GM21423 (cell line): ENCODE results near the gene EFNB2.
A peak's percentile ranks its signal among the peaks of the same experiment; 100 is the strongest.

Experiments used
- ATAC-seq: cut with Tn5 transposase; IDR thresholded peaks from one replicate; pipeline ENCODE4 v1.9.1; 2021; ENCODE audit warnings: mild to moderate bottlenecking, moderate library complexity; ENCODE audit not compliant: unreplicated experiment

EFNB2 gene

DNA sequence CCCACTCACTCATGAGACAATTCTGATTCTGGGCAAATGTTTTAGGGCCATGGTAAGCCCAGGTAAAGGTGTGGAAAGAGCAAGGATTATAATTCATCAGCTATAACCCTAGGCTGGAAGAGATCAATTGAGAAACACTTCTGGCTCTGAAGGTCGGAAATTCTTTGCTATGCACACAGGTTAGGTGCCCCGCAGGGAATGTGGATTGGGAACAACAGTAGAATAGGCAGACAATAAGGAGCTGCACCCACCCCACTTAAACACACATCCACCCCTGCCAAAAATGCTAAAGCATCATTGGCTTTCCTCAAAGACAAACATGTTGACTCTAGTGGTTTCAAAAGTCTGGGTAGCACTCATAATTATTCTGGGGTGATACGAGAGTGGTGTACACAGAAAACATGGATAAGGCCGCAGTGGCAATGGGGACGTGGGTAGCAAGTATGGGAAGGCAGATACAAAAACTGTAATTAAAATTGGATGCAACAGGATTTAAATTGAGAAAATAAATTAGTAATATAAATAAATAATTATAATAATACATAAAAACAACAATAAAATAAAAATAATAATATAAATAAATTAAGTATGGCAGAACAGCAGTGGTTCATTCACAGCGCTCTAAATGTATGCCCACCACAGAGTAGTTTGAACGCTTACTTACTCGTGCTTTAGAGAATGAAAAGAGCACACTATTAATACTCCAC is 8.6 kb downstream of the EFNB2 start:
- no peak for ATAC-seq

DNA sequence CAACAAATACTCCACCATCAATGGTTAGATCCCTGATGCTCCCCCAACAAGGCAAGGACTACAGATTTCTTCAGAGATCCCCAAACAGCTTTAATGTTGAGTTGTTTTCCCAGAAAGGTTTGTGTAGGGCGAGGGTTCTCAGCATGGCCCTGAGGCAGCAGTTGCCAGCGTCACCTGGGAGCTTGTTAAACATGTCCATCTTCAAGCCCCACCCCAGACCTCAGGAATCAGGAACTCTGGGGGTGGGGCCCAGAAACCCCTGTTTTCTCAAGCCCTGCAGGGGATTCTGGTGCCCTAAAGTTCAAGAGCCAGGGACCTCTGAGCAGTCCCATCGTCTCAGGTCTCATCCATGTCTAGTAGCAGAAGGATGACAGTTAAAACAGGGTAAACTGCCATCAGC is 9.6 kb downstream of the EFNB2 start:
- ATAC-seq, result no peak

DNA sequence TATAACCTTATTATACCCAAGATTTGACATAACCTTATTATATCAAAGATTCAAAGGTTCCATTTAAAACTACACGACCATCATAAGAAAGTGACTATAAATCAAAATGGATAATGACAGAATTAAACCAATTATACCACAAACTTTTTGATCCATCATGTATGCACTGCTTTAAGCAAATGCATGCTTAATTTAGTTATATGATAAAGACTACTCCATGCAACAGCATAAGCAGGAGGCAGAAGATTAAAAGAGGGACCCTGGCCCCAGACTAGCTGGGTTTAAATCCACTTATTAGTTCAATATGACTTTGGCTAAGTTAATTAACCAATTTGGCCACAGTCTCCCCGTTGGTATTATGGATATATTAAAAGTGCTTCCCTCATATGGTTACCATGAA is 11.4 kb downstream of the EFNB2 start:
- no peak for ATAC-seq

DNA sequence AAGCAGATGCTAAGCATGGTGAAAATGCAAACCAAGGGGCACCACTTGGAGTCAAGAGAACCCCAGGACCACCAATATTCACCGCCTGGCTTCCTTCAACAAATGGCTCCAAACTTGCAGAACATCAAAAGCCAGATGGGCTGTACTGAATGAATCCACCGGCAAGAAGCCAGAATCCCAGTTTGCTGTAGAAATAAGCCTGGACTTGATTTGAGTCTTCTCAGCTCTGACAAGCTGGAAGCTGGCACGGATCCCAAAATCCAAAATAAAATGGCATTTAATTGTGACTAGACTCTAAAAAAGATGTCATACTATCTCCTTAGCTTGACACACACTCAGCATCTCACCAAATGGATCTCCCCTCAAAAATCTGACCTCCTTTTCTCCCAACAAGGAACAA is 11.9 kb downstream of the EFNB2 start:
- ATAC-seq, result no peak

DNA sequence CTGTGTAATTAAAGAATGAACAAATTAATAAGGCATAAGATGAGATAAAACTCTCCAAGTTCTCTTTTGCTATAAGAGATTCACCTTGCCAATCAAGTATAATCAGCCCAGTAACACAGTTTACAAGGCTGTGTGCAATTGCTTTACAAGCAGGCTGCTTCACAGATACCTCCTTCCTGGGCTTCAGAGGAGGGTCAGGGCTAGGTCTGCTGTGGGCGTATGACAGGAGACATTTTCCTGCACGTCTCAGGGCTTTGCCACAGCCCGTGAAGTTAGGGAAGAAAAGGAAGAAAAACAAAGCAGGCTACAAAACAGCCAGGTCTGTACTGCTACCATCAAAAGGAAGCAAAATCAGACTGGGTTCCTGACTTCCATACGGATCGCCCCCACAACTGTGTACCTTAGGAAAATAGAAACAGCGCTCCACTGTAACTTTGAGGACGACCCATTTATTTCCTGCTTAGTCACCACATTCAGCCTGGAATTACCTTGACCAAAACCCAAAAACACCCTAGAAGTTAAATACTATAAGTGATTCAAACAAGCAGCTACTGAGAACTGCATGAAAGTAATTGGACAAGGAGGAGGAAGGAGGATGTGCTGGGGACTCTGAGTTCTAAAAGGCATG is 12.4 kb downstream of the EFNB2 start:
- ATAC-seq, result no peak

DNA sequence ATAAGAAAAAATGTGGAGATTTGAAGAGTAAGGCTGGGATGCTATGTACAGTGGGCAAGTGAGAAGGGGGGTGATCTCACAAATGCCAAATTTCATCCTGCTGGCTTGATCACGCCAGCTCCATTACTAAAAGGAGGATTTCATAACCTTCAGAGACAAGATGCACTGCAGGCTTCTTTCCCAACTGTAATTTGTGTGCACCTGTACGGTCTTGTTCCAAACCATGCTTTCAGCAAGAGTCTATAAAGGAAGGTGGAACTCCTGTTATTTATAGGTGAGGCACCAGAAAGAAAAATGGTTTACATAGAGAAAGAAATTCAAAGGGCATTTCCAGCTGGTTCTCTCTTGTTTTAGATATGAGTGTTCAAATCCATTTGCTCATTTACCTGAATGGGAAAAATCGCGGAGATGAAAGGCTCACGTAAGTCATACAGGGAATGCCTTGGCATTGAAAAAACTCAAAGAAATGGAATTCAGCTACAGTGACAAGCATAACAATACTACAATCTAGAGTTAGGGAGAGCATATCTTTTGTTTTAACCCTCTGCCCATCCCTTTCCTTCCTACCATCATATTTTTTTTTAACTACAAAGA is 13.3 kb downstream of the EFNB2 start:
- no peak for ATAC-seq

DNA sequence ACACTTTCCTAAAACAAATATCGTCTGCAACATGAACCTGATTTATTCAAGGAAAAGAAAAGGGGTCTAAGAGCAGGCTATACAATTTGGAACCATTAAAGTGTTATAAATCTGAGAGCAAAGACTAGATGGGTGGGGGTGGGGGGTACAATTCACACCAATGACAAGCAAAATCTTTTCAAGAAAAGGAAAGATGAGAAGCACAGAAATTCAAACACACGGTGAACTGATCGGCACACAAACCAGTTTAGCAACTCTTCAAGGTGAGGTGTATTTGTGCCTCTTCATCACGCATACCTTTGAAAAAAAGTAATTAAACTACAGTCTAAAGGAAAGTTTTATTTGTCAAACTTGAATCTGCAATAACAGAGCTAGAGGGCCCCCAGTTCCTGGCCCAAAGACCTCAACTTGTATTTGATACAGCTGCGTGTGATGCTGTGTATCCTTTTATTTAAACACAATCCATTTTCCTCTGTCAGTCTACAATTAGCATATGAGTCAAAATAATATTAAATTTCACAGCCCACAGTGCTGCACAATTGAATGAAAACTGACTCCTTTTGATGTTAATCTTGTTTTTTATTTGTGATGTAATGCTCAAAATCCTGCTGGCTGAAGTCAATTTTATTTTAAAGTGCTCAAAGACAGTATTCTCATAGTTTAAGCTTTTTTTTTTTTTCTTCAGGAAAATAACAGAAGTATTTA is 14.2 kb downstream of the EFNB2 start:
- no peak for ATAC-seq

DNA sequence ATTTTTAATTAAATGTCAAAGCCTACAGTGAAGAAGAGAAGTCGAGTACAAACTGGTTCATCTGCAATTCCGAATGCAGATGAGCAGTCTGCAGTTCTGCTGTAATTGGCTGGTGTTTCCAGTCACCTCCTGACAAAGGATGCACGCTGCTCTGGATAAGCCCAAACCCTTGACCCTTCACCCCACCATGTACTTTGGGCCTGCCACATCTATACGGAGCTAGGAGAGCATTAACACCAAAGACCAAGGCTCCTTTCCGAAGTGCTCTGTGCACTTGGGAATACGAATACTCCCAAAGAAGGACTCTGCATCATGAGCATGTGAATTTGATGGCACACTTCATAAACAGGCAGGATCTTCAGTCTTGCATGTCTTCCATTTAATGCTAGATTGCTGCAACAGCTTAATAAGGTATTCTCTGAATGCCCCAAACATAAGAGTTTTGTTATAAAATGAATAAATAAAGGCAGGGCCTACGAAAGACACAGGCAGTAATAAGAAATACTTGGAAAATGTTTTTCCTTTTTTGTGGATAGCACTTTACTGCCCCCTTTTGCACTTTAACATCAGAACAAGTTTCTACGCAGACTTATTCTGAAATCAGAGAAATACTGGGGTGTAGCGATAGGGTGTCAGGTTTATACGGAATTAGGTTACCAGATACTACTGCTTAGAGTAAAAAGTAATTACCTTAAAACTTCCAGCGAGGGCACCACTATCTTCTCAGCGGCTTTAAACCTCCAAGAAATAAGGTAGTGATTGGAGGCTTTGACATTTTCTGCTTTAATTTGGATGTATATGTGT is 15.0 kb downstream of the EFNB2 start:
- ATAC-seq, result no peak

DNA sequence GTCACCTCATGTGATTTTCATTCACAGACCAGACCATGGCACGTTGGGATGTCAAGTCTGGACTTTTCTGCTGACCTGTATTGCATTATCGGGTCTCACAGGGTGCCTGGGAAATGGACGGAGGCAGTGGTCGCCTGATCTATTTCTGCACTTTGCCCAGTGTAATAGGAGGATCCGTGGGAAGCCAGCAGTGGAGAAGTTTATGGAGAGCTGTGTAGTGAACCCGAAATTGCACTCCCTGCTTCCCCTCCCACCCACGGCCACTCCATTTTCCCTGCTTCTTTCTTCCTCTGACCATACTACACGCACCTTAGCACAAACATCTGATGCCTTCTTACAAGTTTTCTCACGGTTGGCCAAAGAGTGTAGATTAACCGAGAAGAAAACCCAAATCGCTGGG is 16.9 kb downstream of the EFNB2 start:
- ATAC-seq, result no peak

DNA sequence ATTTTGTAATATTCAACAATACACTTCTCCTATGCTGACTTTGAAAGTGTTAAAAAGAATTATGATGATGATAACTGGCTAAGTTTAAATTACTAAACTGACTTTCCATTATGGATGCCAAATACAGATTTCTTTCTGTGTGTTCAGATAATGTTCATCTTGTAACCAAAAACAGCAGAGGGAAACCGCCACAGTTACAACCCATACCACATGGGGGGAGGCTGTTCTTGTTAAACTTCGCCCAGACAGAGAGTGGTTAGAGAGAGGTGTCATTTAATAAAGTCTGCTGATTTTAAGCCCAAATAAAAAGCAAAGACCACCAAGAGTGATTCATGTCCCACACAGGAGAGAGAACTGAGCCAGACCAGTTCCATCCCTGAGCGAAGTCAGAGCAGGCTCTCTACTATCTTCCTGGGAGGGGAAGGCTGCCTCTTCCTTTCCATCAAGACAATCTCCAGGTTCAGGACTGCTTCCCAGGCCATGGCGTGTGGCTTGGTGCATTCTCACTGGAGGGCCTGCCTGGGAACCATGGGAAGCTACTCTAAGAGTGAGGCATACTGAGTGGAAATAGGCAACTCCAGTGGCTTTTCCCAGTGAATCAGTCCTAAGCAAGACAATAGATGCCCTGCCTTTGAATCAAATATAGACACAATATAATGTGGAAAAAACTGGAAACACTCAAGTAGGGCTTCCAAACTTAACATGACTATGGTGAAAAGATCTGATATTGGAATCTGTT is 18.2 kb downstream of the EFNB2 start:
- ATAC-seq, result no peak

DNA sequence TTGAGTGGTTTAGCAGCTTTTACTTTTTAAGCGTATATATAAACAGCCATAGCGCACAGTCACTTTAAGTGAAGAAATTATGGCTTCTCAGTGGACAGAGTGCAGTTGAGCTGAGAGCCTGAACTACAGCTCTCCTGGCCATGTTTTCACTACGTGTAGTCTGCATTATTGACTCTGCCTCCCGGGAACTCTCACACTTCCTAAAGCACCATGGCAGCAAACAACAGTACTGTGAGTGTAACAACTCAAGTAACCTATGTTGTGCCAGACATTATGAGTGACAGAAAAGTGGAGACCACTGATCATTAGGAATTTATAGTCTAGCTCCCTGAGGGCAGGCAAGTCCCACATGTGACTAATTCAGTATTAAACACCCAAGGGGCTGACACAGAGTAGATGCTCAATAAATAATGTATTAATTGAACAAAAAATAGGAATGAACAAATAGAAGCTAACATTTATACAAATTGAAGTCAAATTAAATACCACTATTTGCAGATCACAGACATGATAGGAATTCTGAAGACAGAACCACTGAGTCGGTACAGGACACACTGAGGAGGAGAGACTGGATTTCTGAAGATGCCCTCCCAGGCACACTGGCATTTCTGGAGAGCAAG is 19.7 kb downstream of the EFNB2 start:
- no peak for ATAC-seq

DNA sequence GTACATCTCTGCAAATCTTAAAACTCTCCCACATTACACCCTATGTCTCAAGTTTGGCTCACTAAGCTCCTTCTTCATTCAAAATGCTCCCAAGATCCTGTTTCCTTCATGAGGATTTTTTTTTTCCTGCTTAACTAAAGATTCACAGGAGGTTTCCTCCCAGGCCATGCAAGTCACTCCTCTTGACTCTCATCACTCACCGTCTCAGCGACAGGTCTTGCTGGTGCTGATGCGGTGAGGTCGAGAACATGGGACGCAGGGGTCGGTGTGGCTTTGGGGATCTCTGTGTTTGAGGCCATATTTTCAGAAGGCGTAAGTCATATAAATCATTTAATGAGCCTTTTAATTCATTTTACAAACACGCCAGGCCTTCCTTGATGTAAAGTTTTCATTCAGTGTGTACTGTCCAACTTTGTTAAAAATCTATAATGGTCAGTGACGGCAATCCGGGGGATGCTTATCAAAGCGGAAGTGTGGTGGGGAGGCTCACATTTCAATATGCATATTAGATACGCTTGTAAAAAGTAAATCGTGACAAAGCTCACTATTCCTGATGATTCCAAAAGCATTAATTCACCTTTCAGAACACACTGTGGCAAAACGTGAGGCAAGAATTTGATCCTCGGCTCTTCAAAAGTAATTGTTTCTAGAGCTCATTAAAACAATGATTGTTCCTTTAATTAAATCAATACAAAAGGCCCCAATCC is 20.4 kb downstream of the EFNB2 start:
- no peak for ATAC-seq

DNA sequence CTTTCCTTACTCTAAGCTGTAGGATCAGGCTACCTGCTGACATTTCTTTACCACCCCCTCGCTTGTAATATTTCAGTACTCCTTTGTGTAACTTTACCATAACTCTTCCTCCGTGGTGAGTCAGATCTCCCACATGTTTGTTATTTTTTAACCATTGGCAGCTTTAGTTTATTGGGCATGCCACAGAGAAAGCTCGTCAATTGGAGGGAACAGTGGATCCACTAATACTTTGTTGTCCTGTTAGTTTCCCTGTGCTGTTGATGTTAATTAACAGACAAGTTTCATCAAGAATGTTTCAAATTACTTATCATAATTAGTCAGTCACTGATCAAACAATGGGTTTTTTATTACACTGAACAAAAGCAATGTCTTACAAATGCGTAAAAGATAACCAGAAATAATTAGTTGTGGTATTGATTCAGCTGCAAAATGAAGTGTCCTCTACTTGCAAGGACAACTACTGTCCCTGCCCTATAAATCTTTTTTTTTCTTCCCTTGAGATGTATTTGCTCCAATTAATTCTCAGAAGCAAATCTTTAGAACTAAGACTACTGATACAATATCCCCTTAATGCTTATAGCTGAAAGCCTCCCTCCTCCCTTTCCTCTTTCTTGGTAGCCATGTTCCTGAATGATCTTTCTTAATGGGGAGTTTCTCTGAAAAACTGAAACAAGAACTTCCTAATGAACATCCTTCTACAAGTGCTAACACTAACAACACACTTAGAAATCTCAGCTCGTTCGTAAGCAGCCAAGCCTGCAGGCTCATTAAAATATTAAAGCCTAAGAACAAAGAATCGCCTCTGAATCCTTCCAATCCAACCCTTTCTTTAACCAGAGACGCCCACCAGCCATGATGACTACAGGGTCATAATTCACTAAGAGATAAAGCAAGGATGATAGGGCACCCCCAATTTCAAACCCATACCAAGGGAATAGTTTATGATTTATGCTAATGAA is 22.2 kb downstream of the EFNB2 start:
- no peak for ATAC-seq

DNA sequence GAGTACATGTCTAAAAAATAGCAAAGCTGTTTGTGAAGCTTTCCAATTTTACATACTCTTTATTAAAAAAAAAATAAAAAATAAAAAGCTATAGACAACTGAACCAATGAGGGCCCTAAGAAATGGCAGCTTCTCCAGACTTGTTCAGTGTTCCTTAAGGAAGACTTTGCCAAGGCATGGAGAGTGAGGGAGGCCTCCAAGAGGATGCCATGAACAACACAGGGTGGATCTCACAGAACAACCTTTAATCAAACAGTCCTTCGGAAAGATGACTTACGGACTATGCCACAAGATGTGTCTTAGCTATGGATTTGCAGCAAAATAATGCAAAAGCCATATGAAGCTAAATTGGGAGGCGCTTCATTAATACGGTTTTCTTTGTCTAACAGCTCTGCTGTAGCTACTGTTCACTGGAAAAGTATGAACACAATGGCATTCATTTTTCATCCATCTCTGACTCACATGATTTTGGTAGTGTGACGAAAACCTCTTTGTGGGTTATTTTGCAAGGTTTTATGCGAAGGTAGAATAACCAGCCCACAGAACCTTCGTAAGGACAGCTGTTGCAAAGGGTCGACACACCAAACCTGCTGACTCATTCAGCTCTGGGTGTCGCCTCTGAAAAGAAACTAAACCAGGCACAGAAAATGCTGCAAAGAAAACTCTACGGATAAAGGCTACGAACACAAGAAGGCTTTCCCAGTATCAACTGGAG is 27.7 kb downstream of the EFNB2 start:
- peak; percentile 86 for ATAC-seq

DNA sequence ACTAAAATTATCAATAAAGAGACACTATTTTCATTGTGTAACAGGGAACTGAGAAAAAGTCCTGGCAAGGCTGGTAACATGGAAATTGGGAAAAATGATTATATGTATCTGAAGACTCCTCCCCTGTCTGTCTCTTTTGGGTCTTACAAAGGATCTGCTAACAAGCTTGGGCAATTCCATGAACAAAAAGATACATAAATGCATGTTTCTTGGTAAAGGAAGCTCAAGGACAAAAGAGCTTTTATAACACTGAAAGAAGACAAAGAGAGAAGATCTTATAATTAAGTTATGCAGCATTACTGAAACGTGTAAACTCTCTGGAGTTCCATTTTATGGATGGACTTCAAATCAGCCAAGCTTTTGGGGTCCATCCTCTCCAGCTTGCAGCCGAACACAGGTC is 29.2 kb downstream of the EFNB2 start:
- no peak for ATAC-seq

DNA sequence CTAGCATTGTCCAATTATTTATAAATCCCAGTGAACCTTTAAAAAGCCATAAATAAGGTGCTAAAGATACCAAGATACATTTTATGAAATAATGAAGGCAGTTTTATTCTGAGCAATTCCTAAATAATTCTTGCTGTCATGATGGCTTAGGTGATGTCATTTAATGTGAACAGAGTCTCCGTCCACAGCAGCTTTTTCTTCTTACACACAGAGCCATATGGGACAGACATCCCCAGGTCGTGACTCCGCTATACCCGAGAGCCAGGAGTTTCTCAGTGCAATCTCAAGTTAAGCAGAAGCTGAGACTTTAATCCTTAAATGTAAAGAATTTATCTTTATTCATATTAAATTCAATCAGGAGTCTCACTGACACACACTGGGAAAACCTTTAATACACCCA is 29.7 kb downstream of the EFNB2 start:
- ATAC-seq, result no peak

DNA sequence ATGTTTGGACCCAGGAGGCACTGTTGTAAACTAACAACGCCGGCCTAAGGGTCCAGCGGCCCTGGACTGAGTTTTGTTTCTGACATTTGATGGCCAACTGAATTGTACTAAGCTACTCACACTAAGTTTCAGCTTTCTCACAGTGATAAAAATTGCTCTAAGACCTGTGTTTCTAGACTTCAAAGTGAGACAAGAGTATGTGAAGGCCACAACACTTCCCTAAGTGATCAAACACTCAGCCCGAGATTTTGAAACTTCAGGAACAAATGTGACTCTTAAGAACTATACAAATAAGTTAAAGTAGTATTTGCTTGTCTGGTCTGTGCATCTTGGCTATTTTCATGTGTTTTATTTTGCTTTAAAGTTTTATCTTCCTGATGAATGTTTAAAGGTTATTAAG is 30.2 kb downstream of the EFNB2 start:
- ATAC-seq, result no peak
